OCI-LY1 (cell line): Measurements from ENCODE around the gene UBE2K.

Experiments
- CTCF ChIP-seq: fragments of 200-600 bp; sonication (generic), shearing (Covaris generic); IDR thresholded peaks from 2 replicates; pipeline ENCODE4 v1.5.1; 2017; ENCODE audit warnings: mild to moderate bottlenecking, antibody characterized with exemption, low read length, moderate library complexity, mixed read lengths
- EZH2 ChIP-seq: fragments of 200-600 bp; sonication (generic), shearing (Covaris generic); IDR thresholded peaks from 2 replicates; pipeline ENCODE4 v1.8.0; 2017; ENCODE audit warnings: borderline replicate concordance, mixed run types, mild to moderate bottlenecking, antibody characterized with exemption, low read length, moderate library complexity, mixed read lengths

- TF ChIP-seq CTCF: no peak
- TF ChIP-seq EZH2: no peak
These were observed 34.0 kb downstream of the UBE2K start for GRCh38 chr4:39731908-39732307.
